GM21723 (cell line): ENCODE results near the gene FAM168A.

ENCODE experiments used
- ATAC-seq: cut with Tn5 transposase; IDR thresholded peaks from one replicate; pipeline ENCODE4 v1.9.1; 2021; ENCODE audit warnings: mild to moderate bottlenecking, moderate library complexity; ENCODE audit not compliant: unreplicated experiment

FAM168A gene

DNA sequence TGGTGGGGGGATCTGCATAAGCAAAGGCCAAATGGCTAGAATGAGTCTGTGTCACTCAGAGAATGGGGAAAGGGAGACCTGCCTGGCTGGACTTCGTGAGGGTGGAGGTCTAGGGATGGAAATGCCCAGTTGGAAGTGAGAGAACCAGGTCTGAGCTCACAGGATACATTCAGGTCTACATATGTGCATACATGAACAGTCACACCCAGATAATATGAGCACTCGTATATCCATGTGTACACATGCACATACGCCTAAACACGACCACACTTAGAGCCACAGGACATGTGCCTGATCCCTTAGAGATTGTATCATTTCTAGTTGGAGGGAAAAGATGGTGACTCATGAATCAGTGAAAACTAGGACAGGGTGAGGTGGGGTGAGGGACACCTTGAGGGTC, 242.8 kb downstream of the FAM168A start:
- ATAC-seq = no peak

DNA sequence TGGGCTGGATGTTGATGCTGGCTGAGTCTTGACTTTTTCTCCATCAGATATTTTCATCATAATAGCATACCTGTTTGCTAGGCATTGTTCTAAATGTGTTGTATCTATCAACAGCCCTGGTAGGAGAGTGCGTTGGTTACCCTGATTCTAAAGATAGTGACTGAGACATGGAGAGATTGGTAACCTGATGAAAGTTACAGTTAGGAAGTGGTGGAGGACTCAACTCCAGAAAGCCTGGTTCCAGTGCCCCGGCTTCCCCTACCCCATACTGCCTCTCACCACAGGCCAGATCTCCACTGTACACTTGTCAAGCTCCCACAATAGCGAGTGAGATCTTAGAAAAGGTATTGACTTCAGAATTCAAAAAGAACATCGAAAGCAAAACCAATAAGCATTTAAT, 244.5 kb downstream of the FAM168A start:
- ATAC-seq = no peak

DNA sequence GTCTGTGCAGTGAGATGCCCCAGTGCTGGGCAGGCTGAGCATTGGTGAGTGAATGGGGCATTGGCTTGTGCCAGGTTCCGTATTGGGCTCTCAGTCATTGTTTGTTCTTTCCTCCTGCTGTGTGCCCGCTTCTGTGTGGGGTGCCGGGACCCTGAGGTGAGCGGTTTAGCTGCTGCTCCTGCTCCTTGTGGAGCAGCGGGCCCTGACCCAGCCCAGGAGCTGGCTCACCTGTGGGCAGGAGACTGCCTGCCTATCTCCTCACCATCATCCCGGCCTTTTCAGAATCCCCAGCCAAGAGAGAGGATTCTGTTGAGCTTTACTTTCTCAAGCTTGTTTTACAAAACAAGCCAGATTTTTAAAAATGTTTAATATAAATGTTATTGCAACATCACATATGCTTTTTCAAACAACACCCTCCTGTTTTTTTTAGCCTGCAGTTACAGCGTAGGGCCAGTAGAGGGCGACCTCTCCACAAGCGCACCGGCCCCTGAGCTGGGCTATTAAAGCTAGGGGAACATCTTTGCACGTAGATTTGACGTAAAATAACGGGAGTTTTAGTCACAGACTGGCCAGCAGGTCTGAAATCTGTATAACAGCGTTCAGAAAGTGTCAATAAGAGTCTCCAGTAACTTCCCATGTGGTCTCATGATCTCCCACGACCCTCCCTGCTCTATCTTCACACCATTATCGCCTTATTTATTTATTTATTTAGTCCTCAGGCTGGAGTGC, 246.8 kb downstream of the FAM168A start:
- ATAC-seq = no peak
